ENCODE results near the gene FBXO24.
"Not testable (repeated sequence)": the region's sequence is repeated elsewhere in the genome, so short reads cannot be mapped to it uniquely, and the experiment has no call there.

Gene FBXO24

DNA sequence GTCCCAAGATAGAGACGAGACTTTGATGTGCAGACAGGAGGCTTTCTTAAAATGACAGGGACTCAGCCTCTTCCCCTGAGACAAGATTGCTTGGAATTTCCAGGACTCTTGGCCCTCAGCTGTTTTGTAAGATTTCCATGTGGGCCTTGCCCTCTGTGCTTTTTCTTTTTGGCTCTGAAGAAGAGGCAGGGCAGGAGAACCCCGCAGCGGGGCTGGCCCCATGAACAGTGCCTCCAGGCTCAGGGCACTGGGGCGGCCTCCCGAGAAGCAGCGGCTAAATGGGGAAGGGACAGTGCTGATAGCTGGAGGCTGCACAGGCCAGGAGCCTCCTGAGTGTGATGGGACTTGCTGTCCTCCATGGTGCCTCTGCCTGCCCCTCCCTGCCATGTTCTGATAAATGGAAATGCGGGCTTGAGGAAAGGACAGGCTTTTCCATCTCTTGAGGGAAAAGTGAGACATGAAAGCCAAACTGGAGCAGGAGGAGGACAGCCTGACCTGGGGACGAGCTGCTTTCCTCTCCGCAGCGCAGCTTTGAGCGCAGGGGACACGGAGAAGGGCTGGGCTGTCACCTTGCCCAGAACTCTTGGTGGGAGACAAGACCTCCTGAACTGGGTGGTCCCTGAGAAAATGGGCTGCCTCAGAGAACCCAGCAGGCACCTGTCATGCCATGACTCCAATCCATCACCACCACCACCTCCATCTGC lies 24.5 kb upstream of the FBXO24 start:
- H3K4me1 ChIP-seq (ENCODE audit: control insufficient read depth, insufficient read depth, low read length, poor library complexity, severe bottlenecking) = no peaks in the 10 kb centered on the region
- WGBS, 2 experiments (ENCODE audit: insufficient coverage in 2 of 2) = 94 to 98% methylated on average over 11 to 12 of the region's 12 CpGs
- H3K4me3 ChIP-seq (ENCODE audit: extremely low read depth, insufficient read depth, low read length, poor library complexity, severe bottlenecking) = no peak overlapping the region
- no peaks in the 10 kb centered on the region for H3K9me3 ChIP-seq (ENCODE audit: control insufficient read depth, low read length)
- no peak overlapping the region for H3K27ac ChIP-seq (ENCODE audit: low read depth, low read length, severe bottlenecking)
- H3K36me3 ChIP-seq (ENCODE audit: control insufficient read depth, insufficient read depth, low read length) = peaks cover 17% of the 10 kb centered on the region

DNA sequence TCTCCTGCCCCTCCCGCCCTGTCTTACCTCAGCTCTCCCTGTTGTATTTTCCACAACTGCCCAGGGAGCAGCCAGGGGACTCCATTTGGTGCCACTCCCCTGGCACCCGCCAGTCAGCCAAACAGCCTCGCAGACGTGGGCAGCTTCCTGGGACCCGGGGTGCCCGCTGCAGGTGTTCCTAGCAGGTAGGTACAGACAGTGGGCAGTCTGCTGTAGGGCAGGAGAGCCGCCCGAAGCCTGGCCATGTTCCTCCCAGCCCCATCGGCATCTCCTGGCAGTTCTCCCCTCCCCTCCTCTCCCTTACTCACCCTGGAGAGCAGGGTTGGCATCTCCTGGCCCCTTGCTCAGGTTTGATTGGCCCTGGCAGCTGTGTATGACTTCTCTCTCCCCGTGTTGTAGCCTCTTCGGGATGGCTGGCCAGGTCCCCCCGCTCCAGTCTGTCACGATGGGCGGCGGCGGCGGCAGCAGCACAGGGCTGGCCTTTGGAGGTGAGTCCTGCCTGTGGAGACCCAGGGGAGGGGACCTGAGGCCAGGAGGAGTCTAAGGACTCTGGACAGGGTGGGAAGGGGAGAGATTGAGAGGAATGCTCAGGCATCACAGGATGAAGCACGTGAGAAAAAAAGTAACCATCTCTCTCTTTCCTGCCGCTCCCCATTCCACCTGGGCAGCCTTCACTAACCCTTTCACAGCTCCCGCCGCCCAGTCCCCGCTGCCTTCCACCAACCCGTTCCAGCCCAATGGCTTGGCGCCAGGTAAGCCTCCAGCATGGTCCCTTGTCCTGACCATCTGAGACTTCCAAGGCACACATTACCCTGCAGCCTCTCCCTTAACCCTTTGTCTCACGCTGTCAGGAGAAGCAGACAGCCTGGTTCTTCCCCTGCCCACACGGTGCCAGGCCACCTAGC lies 23.7 kb upstream of the FBXO24 start:
- H3K27ac ChIP-seq (ENCODE audit: low read depth, low read length, severe bottlenecking) = no peak overlapping the region

DNA sequence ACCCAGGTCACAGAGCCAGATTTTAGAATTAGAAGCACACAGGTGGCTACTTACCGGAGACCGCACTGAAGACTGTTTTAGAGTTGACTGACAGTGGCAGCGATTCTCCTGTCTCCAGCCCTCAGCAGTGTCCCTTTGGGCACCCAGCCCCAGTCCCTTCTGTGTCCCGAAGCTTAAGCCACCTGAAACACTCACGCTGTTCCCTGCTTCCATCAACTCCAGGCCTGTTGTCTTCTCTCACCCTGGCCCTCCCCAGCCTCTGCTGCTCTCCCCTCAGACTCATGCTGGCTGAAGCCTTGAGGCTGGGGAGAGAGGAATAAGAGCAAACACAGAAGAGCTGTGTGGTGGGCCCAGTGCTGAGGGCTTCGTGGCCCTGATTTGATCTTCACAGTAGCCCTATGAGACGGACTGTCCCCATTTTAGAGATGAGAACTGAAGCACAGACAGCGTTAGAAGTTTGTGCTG lies 23.0 kb upstream of the FBXO24 start:
- Histone ChIP-seq H3K9me3 (ENCODE audit: control insufficient read depth, low read length) (no peaks in the 10 kb centered on the region), H3K36me3 (ENCODE audit: control insufficient read depth, insufficient read depth, low read length) (peaks cover 11% of the 10 kb centered on the region), H3K27ac (ENCODE audit: low read depth, low read length, severe bottlenecking) (no peak overlapping the region), H3K4me1 (ENCODE audit: control insufficient read depth, insufficient read depth, low read length, poor library complexity, severe bottlenecking) (no peaks in the 10 kb centered on the region), H3K4me3 (ENCODE audit: extremely low read depth, insufficient read depth, low read length, poor library complexity, severe bottlenecking) (no peak overlapping the region)
- 89 to 95% methylated on average over 6 to 8 of the region's 8 CpGs for WGBS, 2 experiments (ENCODE audit: insufficient coverage in 2 of 2)

More for the DNA sequence above, 23.7 kb upstream of the FBXO24 start:
- peaks cover 13% of the 10 kb centered on the region for H3K36me3 ChIP-seq (ENCODE audit: control insufficient read depth, insufficient read depth, low read length)
- no peak overlapping the region for H3K4me3 ChIP-seq (ENCODE audit: extremely low read depth, insufficient read depth, low read length, poor library complexity, severe bottlenecking)
- H3K4me1 ChIP-seq (ENCODE audit: control insufficient read depth, insufficient read depth, low read length, poor library complexity, severe bottlenecking) = no peaks in the 10 kb centered on the region
- H3K9me3 ChIP-seq (ENCODE audit: control insufficient read depth, low read length) = no peaks in the 10 kb centered on the region
- WGBS, 2 experiments (ENCODE audit: insufficient coverage in 2 of 2) = 93% methylated on average over 21 to 26 of the region's 26 CpGs

DNA sequence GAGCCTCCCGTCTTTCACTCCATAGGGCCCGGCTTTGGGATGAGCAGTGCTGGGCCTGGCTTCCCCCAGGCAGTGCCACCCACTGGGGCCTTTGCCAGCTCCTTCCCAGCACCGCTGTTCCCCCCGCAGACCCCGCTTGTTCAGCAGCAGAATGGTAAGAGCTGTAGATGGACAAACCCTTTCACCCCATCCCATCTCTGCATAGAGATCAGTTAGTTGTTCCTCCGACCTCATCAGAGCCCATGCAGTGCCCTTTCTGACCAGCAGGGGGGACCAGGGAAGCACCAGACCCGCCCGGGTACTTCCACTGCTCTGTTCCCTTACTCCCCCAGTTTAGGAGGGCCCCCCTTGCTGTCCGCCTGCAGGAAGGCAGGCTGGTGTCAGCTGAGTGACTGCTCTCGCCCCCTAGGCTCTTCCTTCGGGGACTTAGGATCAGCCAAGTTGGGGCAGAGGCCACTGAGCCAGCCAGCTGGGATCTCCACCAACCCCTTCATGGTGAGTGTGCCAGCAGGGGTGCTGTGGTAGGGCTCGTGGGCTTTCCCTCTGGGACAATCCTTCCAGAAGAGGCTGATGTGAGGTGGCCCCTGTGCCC lies 22.2 kb upstream of the FBXO24 start:
- 49 to 55% methylated on average over 9 to 12 of the region's 12 CpGs for WGBS, 2 experiments (ENCODE audit: insufficient coverage in 2 of 2)

DNA sequence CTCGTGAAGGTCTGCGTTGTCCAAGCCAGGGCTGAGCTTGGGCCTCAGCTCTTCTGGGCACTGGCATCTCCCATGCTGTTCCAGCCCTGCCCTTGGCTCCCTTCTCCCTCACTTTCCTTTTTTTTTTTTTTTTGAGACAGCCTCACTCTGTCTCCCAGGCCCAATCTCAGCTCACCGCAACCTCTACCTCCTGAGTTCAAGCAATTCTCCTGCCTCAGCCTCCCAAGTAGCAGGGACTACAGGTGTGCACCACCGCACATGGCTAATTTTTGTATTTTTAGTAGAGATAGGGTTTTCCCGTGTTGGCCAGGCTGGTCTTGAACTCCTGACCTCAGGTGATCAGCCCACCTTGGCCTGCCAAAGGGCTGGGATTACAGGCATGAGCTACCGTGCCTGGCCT lies 21.7 kb upstream of the FBXO24 start:
- not testable (repeated sequence) for H3K4me1 ChIP-seq (ENCODE audit: control insufficient read depth, insufficient read depth, low read length, poor library complexity, severe bottlenecking); H3K4me3 ChIP-seq (ENCODE audit: extremely low read depth, insufficient read depth, low read length, poor library complexity, severe bottlenecking); H3K27ac ChIP-seq (ENCODE audit: low read depth, low read length, severe bottlenecking); H3K9me3 ChIP-seq (ENCODE audit: control insufficient read depth, low read length)
- 87 to 96% methylated on average over 2 to 4 of the region's 6 CpGs for WGBS, 2 experiments (ENCODE audit: insufficient coverage in 2 of 2)
- peaks cover 11% of the 10 kb centered on the region for H3K36me3 ChIP-seq (ENCODE audit: control insufficient read depth, insufficient read depth, low read length)

More for the DNA sequence above, 22.2 kb upstream of the FBXO24 start:
- H3K4me1 ChIP-seq (ENCODE audit: control insufficient read depth, insufficient read depth, low read length, poor library complexity, severe bottlenecking) = peaks cover 2% of the 10 kb centered on the region
- peaks cover 11% of the 10 kb centered on the region for H3K36me3 ChIP-seq (ENCODE audit: control insufficient read depth, insufficient read depth, low read length)
- no peaks in the 10 kb centered on the region for H3K9me3 ChIP-seq (ENCODE audit: control insufficient read depth, low read length)
- no peak overlapping the region for H3K4me3 ChIP-seq (ENCODE audit: extremely low read depth, insufficient read depth, low read length, poor library complexity, severe bottlenecking)
- no peak overlapping the region for H3K27ac ChIP-seq (ENCODE audit: low read depth, low read length, severe bottlenecking)

DNA sequence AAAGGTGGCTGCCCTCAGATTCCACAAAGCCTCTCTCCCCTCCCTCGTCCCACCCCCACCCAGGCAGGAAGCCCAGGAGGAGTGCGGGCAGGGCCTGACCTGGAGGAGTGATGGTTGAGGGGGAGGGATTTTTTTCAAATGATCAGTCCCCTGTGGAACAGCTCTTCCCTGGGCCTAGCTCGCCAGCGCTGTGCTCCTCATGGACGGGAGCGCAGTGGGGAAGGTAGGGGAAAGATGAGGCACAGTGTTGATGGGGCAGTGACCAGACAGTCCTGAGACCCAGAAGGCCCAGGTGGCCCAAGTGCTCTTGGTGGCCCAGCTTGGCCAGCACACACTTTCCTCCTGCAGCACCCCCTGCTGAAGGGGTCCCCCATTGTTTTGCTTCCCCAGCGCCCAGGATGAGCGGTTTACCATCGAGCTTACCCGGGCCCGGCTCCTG lies 21.0 kb upstream of the FBXO24 start:
- H3K36me3 ChIP-seq (ENCODE audit: control insufficient read depth, insufficient read depth, low read length) = peaks cover 11% of the 10 kb centered on the region
- no peak overlapping the region for H3K27ac ChIP-seq (ENCODE audit: low read depth, low read length, severe bottlenecking)
- WGBS, 2 experiments (ENCODE audit: insufficient coverage in 2 of 2) = 97% methylated on average over 4 of the region's 11 CpGs; no CpG with 5 or more reads in 1 of the 2 experiments
- peaks cover 3% of the 10 kb centered on the region for H3K4me1 ChIP-seq (ENCODE audit: control insufficient read depth, insufficient read depth, low read length, poor library complexity, severe bottlenecking)
- no peak overlapping the region for H3K4me3 ChIP-seq (ENCODE audit: extremely low read depth, insufficient read depth, low read length, poor library complexity, severe bottlenecking)
- no peaks in the 10 kb centered on the region for H3K9me3 ChIP-seq (ENCODE audit: control insufficient read depth, low read length)

DNA sequence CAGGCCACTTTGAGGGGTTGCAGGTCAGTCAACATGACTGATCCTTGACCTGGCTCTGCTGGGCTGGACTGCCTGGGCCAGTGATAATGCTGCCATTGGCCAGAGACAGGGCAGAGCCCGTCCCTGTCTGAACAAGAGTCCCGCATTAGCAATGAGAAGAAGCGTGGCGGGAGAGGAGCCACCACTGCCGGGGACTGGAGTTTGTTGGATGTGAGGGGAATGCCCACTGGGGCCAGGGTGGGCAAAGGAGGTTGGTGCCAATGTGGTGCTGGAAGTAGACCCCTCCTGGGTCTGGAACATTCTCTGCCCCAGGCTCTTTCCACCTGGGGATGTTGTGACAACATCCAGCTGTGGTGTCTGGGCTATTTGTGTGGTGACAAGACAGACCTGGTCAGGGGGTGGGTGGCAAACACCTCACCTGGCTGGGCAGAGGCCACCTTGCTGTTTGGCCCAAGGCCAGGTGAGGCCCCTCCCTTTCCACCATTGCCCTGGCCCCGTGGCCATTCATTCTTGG lies 20.1 kb upstream of the FBXO24 start:
- WGBS, 2 experiments (ENCODE audit: insufficient coverage in 2 of 2) = 98 to 100% methylated on average over 3 to 5 of the region's 6 CpGs
- no peak overlapping the region for H3K27ac ChIP-seq (ENCODE audit: low read depth, low read length, severe bottlenecking)
- no peaks in the 10 kb centered on the region for H3K9me3 ChIP-seq (ENCODE audit: control insufficient read depth, low read length)
- no peak overlapping the region for H3K4me3 ChIP-seq (ENCODE audit: extremely low read depth, insufficient read depth, low read length, poor library complexity, severe bottlenecking)
- H3K4me1 ChIP-seq (ENCODE audit: control insufficient read depth, insufficient read depth, low read length, poor library complexity, severe bottlenecking) = peaks cover 7% of the 10 kb centered on the region
- H3K36me3 ChIP-seq (ENCODE audit: control insufficient read depth, insufficient read depth, low read length) = peaks cover 11% of the 10 kb centered on the region

DNA sequence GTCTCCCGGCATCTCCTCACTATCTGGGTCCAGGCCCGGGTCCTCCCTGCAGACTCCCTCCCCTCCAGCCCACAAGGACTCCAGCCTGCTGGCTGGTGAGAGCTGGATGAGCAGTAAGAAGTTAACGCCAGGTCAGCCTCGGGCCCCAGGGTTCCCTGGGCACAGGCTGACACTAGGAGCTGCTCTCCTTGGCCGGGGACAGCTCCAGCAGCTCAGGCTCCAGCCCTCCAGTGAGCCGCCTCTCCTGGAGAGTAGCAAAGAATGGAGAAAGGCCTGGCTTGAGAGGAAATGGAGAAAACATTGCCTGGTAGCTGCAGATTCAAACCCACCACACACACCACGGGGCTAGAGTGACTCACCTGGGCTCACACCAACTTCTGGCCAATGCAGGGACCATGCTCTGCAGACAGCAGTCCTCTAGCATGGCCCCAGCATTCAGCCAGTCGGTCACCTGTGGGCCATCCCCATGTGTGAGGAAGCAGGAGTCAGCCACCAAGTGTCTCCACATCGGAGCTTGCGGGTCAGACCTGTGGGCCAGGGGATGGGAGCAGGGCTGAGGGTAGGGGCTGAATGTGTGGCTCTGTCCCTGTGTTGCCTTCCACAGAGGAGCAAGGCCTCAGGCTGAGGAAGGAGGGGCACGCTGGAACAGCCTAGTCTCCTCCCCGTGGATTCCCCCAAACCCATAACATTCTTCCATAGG lies 18.9 kb upstream of the FBXO24 start:
- Histone ChIP-seq H3K4me3 (ENCODE audit: extremely low read depth, insufficient read depth, low read length, poor library complexity, severe bottlenecking) (no peak overlapping the region), H3K36me3 (ENCODE audit: control insufficient read depth, insufficient read depth, low read length) (peaks cover 8% of the 10 kb centered on the region), H3K27ac (ENCODE audit: low read depth, low read length, severe bottlenecking) (no peak overlapping the region), H3K9me3 (ENCODE audit: control insufficient read depth, low read length) (no peaks in the 10 kb centered on the region), H3K4me1 (ENCODE audit: control insufficient read depth, insufficient read depth, low read length, poor library complexity, severe bottlenecking) (peaks cover 18% of the 10 kb centered on the region)
- WGBS, 2 experiments (ENCODE audit: insufficient coverage in 2 of 2) = 75 to 80% methylated on average over 5 to 9 of the region's 12 CpGs

DNA sequence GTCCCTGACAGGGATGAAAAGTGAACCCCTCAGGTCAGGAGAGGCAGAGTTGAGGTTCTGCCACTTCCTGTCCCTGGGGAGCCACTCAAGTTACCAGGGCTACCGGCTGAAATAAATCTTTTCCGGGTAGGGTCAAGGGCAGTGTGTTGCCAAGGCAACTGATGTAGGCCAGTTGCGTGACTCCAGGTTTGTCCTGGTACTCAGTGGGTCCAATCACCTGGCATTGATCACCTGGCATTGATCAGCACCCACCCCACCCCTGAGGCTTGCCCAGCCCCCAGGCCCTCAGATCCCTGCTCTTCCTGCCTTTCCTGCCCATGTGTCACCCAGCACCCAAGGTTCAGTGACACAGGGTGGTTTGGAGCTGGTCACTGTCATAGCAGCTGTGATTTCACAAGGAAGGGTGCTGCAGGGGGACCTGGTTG lies 18.4 kb upstream of the FBXO24 start:
- 72 to 80% methylated on average over 3 of the region's 3 CpGs for WGBS, 2 experiments (ENCODE audit: insufficient coverage in 2 of 2)
- Histone ChIP-seq H3K9me3 (ENCODE audit: control insufficient read depth, low read length) (no peaks in the 10 kb centered on the region), H3K27ac (ENCODE audit: low read depth, low read length, severe bottlenecking) (no peak overlapping the region), H3K4me3 (ENCODE audit: extremely low read depth, insufficient read depth, low read length, poor library complexity, severe bottlenecking) (no peak overlapping the region), H3K4me1 (ENCODE audit: control insufficient read depth, insufficient read depth, low read length, poor library complexity, severe bottlenecking) (peaks cover 22% of the 10 kb centered on the region), H3K36me3 (ENCODE audit: control insufficient read depth, insufficient read depth, low read length) (peaks cover 5% of the 10 kb centered on the region)
